GM10266 (cell line): ENCODE measurements around the gene SERPINA5.

Source experiments
- DNase-seq: peaks from one replicate; pipeline ENCODE4 v3.0.0; 2012; ENCODE audit errors: extremely low spot score
- TF ChIP-seq, protein P1 (sequence below): IDR thresholded peaks from 2 replicates; pipeline ENCODE4 v1.5.1; 2012; ENCODE audit warnings: mild to moderate bottlenecking, low read depth; ENCODE audit not compliant: control insufficient read depth, insufficient read depth; ENCODE audit errors: missing control alignments

Gene SERPINA5

GRCh38 chr14:94578712-94579111 lies 2.5 kb upstream of the SERPINA5 start:
- no peak for DNase-seq
- TF ChIP-seq, protein P1, sequence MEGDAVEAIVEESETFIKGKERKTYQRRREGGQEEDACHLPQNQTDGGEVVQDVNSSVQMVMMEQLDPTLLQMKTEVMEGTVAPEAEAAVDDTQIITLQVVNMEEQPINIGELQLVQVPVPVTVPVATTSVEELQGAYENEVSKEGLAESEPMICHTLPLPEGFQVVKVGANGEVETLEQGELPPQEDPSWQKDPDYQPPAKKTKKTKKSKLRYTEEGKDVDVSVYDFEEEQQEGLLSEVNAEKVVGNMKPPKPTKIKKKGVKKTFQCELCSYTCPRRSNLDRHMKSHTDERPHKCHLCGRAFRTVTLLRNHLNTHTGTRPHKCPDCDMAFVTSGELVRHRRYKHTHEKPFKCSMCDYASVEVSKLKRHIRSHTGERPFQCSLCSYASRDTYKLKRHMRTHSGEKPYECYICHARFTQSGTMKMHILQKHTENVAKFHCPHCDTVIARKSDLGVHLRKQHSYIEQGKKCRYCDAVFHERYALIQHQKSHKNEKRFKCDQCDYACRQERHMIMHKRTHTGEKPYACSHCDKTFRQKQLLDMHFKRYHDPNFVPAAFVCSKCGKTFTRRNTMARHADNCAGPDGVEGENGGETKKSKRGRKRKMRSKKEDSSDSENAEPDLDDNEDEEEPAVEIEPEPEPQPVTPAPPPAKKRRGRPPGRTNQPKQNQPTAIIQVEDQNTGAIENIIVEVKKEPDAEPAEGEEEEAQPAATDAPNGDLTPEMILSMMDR, result no peak

DNA sequence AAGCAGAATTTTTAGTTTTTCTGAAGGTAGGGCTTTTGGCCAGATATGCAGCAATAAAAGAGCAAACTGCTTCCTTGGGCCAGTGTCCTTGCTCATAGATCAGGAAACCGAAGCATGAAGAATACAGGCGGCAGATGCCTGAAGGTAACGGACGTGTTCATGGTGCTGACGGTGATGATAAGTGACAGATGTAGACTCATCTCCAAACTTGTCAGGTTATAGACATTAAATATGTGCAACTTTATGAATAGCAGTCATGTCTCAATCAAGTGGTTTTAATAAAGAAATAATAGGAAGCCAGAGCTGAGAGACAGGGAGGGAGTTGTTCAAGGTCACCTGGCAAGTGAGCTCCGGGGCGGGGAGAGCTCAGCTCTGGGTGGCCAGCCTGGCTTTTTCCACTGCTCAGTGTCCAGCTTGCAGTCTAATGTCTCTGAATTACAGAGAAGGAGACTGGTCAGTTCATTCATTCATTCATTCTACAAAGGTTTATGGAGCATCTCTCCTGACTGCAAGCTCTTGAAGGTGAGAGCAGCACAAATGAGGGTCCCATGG lies 1.0 kb downstream of the SERPINA5 start:
- DNase-seq, result no peak
- TF ChIP-seq, protein P1, result no peak

GRCh38 chr14:94582851-94583250 lies 1.6 kb downstream of the SERPINA5 start:
- TF ChIP-seq, protein P1, result no peak
- DNase-seq, result no peak

- TF ChIP-seq, protein P1, result no peak
- DNase-seq, result no peak
These were observed 2.3 kb downstream of the SERPINA5 start for GRCh38 chr14:94583557-94583956.

DNA sequence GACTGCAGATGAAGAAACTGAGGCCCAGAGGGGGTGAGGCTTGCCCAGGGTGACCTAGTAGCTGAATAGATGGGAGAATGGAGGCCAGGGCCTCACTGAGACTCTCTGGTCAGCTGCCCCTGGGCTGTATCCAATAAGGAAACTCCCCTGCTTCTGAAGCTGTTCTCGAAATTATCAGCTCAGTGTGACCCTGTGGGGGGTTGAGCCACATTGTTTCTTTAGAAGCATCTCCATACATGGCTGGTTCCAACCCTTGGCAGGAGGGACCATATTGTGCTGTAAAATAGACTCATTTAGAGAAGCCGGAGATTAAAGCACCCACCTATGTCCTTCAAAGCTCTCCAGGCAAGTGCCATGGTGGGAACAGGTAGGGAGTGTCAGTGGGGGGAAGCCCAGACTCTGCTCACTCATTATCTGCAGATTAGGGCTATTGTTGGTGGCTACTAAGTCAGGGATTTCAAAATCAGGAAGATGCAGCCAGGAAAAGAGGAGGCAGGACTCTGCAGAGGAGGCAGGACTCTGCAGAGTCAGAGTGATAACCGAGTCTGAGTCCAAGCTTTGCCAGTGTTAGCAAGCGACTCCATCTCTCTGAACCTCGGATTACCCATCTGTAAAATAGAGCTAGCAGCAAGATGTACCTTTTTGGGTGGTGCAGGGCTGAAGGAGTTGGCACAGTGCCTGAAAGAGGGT lies 3.5 kb downstream of the SERPINA5 start:
- DNase-seq, result no peak
- TF ChIP-seq, protein P1, result no peak

- TF ChIP-seq, protein P1, result no peak
These were observed 5.4 kb downstream of the SERPINA5 start for GRCh38 chr14:94586635-94587034.

DNA sequence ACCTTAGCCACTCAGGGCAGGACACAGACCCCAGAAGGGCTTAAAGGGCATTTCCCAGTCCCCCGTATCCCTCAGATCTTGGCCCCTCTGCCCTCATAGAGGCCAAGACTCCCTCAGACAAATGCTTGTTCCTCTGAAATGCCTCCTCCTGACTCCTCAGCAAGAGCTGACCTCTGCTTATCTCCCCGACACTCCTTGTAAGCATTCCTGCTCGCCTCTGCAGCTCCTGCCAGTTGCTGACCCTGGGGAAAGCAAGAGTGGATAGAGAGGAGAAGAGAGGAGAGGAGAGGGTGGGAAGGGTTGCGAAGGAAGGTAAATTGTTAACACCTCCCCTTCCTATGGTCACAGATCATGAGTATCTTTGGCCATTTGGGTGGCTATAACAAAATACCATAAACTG lies 7.1 kb downstream of the SERPINA5 start:
- TF ChIP-seq, protein P1, result no peak
- DNase-seq, result no peak

More at GRCh38 chr14:94586635-94587034, 5.4 kb downstream of the SERPINA5 start:
- DNase-seq, result no peak
